ENCODE data around the gene NGF.

The NGF gene

DNA sequence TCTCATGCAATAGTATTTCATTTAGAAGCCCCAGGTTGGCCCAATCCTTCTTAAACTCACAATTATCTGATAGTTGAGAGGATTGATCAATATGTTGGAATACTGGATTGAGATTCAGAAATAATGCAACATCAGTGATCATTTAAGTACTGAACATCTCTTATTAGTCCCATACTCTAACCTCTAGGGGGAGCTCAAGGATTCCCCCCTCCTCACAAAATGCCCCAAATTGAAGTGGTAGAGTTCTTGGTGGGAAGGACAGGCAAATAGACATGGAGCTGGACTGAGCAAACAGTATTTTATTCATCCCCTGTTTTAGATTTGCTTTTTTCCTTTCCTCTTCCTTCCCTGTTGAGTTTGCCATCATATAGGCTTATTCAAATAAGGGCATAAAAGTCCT, 62.8 kb downstream of the NGF start:
- DNase-seq: no peak

- no peak for DNase-seq
These were observed 63.6 kb downstream of the NGF start for GRCh38 chr1:115274467-115274866.

DNA sequence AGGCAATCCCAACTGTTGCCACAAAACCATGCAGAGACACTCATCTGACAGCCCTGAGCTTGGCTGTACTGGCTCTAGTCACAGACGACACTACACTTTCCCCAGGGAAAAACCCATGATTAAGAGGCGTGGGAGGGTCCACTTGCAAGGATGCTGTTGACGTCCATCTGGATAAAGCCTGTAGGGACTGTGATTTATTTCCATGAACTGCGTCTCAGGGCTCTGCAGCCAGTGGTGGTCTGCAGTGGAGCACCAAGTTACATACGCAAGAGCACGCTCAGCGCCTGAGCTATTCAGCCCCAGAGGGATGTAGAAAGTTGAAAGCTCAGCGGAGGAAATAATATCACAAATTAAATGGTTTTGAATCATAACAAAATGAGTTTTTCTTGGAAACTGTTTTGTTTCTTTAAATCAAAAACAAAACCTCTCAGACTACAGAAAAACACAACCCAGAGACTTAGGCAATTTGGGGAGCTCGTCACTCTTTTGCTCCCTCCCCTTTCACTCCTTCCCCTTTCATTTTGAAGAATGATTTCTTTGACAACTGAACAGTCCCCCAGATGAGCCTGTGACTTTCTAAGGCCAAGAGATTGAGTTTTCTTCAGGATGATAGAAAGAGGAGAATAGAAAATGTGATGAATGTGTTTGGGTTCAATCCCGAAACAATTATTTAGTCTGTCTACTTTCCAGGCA, 71.2 kb downstream of the NGF start:
- DNase-seq: no peak

GRCh38 chr1:115265099-115265498, 73.0 kb downstream of the NGF start:
- DNase-seq: no peak

DNA sequence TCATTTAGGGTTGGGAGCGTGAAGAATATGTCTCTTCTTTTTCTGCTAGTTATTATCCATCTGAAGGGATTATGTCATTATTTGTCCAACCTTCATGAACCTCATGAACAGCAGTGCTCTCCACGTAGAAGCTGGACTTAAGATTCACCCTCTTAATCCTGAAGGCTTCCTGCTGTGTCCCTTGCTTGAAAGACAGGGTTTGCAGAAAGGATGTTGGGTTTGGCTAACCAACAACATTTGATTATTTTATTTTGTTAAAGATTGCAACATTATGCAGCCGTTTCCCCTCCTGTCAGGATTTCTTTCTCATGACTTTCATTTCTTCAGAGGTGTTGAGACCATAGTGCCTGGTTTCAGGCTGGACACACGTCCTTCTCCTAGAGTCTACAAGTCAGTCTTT, 75.2 kb downstream of the NGF start:
- no peak for DNase-seq

DNA sequence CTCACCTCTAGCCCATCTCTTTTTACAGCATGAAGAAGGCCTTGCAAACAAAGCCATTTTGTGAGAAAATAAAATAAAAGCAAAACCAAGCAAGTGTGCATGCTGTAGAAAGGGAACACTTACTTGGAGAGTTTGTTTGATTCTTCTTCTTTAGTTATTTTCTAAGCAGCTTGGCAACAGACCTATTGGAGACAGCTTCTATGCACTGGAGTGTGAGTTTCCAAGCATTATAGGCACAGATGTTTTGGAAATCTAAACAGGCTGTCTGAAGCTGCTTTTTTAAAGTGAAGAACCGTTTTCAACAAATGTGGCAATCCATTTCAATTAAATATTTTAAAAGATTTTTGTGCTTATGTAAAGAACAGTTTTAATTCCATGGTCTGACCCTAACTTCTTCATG, 76.6 kb downstream of the NGF start:
- no peak for DNase-seq

DNA sequence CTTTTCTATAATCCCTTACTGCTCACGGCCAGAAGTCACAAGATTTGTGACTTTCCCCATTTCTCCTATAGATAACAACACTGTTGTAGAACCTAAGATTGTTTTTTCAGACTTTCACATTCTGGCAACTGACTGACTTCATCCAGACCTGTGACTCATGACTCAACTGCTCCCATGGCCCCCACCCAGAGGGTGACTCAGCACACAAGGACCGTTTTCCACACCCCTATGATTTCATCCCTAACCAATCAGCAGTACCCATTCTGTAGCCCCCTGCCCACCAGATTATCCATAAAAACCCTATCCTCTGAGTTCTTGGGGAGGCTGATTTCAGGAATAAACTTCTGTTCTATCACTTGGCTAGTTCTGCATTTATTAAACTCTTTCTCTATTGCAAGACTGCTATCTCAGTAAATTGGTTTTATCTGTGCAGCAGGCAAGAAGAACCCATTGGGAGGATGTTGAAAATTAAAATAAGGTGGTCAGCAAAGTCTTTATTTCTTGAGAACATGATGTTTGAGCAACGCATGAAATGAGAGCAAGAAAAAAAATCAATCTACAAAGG, 79.7 kb downstream of the NGF start:
- DNase-seq: no peak

DNA sequence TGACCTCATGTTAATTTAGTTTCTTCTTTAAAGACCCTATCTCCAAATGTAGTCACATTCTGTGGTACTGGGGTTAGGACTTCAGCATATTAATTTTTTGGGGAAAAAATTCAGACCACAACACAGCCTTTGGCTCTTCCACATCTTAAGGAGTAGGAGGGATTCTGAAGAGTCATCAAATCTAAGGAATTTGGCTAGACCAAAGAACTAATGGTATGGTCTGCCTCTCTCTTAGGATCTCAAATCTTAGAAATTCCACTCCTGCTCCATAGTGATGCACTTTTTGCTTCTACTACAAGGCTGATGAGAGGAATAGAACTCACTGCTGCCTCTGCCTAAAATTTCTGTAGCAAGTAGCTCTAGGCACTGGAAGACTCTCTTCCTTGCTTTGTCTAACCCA, 80.5 kb downstream of the NGF start:
- DNase-seq: no peak

DNA sequence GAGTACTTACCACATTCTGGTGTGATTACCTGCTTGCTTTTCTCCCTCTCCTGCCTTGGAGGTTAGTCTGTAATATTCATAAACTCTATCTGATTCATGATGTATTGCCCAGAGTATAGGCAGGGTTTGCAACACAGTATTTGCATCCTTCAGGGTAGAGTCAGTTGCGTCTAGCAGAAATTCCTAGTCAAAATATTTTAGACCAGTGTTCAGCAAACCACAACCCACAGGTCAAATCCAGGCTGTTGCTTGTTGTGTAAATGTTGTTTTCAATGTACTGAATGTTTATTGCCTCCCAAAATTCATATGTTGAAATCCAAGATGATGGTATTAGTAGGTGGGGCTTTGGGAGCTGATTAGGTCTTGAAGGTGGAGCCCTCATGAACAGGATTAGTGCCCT, 82.9 kb downstream of the NGF start:
- DNase-seq: no peak

DNA sequence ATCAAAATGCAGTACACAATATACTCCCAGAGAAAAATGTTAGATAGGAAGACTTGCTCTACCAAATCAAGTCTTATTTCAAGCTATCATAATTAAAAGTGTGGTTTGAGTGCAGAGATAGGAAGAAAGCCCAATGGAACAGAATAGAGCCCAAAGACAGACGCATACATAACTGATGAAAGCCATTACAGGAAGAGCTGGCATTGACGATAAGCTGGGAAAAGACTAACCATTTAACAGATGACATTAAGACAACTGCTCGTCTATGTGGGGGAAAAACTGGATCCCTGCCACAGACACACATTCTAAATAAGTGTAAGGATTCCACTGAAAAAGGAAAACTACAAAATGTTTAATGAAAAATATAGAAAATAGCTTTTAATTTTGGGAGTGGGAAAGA, 85.5 kb downstream of the NGF start:
- no peak for DNase-seq

DNA sequence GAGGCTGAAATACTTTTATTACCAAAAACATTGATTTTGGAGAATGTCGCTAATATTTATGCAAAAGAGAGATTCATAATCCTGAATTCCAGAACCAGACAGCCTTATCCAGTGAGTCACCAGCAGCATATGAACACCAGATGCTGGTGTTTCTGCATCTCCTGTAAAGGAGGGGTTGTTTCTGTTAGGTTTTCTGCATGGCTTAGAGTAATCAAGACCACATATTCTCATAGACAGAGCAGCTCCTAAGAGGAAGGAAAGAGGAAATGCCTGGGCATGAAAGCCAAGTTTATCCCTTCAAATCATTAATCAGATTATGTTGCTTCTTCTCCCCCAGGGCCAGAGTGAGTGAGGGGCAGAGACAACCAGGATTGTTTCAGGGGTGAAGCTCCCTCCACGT, 86.2 kb downstream of the NGF start:
- DNase-seq: no peak

- no peak for DNase-seq
These were observed 86.7 kb downstream of the NGF start for GRCh38 chr1:115251340-115251748.

DNA sequence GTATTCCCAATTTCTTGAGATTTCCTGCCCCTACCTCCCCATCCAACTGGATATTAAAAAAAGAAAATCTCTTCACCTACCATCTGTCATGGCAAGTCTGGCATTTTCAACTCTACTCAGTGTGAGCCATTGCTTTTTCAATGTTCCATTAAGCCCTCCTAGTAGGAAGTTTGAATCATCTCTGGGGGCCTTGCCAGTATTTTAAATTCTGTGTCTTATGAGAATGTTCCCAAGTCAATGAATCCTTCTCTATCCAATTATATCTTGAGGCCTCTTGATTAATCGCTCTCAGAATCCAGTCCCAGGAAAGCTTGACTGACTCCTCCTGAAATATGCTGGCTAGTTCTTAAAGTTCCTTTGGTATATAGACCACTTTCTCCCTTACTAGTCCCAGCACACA, 91.5 kb downstream of the NGF start:
- DNase-seq: no peak

DNA sequence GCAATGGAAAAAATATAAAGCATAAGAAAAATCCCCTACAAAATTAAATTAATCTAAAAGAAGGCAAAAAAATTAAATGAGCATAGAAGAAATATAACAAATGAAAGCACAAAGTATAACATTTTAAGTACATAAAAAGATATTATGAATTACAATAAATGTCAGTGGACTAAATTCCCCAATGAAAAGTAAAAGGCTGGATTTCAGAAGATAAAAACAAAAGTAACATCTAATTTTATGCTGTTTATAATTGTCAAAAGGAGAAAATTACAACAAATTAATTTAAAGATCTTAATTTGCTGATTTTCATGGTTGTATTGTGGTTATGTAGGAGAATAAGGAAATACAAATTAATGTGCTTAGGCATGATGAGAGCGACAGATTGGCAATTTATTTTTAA, 92.8 kb downstream of the NGF start:
- DNase-seq: no peak

GRCh38 chr1:115242543-115242942, 95.5 kb downstream of the NGF start:
- no peak for DNase-seq

- no peak for DNase-seq
These were observed 96.7 kb downstream of the NGF start for GRCh38 chr1:115241309-115241708.

DNA sequence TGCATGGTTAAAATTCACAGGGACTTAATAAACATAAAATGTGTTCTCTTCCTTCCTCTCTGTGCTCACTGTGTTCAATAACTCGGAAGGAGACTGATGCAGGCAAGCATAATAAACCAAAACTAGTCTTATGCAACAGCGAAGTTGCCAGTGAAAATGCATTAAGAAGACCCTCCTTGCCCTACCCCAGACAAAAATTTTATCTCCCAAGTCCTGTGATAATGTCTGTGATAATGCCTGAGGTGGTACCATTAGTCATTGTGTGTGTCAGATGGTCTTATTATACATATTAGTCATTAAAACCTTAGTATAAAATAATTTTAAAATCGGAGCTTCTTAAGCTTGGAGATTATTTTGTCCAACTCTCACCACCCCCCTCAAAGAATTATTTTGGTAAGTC, 97.8 kb downstream of the NGF start:
- no peak for DNase-seq

DNA sequence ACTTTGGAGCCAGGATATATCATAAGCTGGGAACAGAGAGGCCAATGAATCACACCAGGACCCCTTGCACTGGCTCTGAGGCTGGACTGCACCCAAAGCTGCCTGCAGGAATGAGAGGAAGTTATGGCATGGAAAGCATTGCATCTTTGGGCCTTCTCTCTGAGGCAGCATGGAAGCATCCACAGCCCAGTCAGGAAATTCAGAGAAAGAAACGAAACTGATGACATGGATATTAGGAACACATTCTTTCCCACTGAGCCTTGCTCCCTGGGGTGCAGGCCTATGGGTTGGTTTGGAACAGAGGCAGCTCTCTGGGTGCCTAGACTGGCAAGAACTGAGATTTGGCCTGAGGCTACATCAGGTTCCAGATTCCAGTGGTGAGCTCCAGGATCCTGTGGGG, 98.6 kb downstream of the NGF start:
- no peak for DNase-seq

DNA sequence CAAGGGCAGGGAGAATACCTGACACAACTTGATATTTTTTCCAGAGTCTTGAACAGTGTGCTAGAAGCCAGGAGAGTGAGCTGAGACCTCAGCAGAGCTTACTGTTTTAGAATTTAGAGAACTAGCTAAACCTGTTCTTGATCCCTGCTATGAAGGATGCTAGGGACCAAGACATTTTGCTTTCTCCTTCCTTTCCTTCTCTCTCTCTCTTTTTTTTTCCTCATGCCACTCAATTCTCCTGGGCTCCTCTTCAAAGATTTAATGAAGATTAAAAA, 99.0 kb downstream of the NGF start:
- no peak for DNase-seq

DNA sequence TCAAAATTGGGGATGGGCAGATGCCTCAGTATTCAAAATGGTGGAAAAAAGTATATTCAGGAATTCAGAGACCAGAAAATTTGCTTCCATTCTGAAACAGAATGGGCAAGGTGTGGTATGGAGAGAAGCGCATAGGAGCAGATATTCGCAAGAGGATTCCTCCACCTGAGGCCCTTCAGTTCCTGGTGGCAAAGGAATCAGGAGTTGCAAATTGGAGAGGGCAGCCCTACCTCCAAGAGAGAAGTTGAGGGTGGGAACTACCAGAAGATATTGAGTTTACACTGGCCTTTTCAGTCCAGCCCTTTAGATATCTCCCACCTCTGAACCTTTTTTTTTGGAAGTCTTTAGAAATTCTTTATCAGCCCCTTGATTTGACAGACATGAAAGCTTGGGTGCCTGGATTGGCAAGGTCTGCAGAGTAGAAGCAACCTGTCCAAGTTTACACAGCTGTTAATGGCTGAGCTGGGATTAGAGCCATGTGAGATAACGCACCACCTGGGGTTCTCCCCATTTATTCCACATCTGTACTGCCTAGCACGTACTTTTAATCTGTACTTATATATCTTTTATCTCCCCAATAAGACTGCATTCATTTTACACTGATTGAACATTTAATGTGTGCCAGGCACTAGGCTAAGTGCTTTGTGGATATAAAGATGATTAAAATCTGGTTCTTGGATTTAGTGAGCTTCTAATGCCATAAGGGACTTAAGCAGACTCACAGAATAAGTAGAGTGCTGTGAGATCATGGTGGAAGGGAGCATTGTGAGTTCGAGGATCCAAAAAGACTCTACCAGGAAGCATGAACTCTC, 99.5 kb downstream of the NGF start:
- no peak for DNase-seq

- no peak for DNase-seq
These were observed 100.5 kb downstream of the NGF start for GRCh38 chr1:115237507-115237906.

GRCh38 chr1:115237023-115237422, 101.0 kb downstream of the NGF start:
- no peak for DNase-seq
